ENCODE results near the gene KRTAP10-8.
"Not testable (repeated sequence)": the region's sequence is repeated elsewhere in the genome, so short reads cannot be mapped to it uniquely, and the experiment has no call there.

The KRTAP10-8 gene

GRCh38 chr21:44579833-44580144 is 32.1 kb upstream of the KRTAP10-8 start:
- DNase-seq: no peak

- not testable (repeated sequence) for DNase-seq
Measured at GRCh38 chr21:44580231-44580821, 31.6 kb upstream of the KRTAP10-8 start, which contains the start of gene KRTAP10-5. Gene KRTAP10-5, minus strand, starts transcription at chr21:44580604. Its CDS starts 26 bp downstream, at chr21:44580578.

GRCh38 chr21:44581158-44581557 is 30.7 kb upstream of the KRTAP10-8 start:
- DNase-seq: no peak

- no peak for DNase-seq
Measured at GRCh38 chr21:44582055-44582454, 29.8 kb upstream of the KRTAP10-8 start.

GRCh38 chr21:44583089-44583799 is 28.6 kb upstream of the KRTAP10-8 start:
- DNase-seq: no peak

GRCh38 chr21:44583800-44584147 is 28.1 kb upstream of the KRTAP10-8 start:
- DNase-seq: no peak

GRCh38 chr21:44585892-44586291 is 26.0 kb upstream of the KRTAP10-8 start:
- DNase-seq: no peak

GRCh38 chr21:44589094-44589493 is 22.8 kb upstream of the KRTAP10-8 start:
- DNase-seq: no peak

- DNase-seq: no peak
Measured at GRCh38 chr21:44589586-44590305, 22.1 kb upstream of the KRTAP10-8 start.

- no peak for DNase-seq
Measured at GRCh38 chr21:44590311-44590721, 21.6 kb upstream of the KRTAP10-8 start.

GRCh38 chr21:44590897-44591800 is 20.7 kb upstream of the KRTAP10-8 start:
- DNase-seq: not testable (repeated sequence)

GRCh38 chr21:44591801-44592130 is 20.1 kb upstream of the KRTAP10-8 start:
- DNase-seq: not testable (repeated sequence)

GRCh38 chr21:44592446-44593311 is 19.2 kb upstream of the KRTAP10-8 start, which contains the start of gene KRTAP10-6:
Gene KRTAP10-6, minus strand, starts transcription at chr21:44592505. Its CDS starts 21 bp downstream, at chr21:44592484.
- no peak for DNase-seq

- no peak for DNase-seq
Measured at GRCh38 chr21:44593598-44594405, 18.1 kb upstream of the KRTAP10-8 start.

- DNase-seq: no peak
Measured at GRCh38 chr21:44594406-44594916, 17.4 kb upstream of the KRTAP10-8 start.

GRCh38 chr21:44595524-44595923 is 16.4 kb upstream of the KRTAP10-8 start:
- no peak for DNase-seq

GRCh38 chr21:44596068-44596725 is 15.7 kb upstream of the KRTAP10-8 start:
- no peak for DNase-seq

GRCh38 chr21:44598061-44598460 is 13.8 kb upstream of the KRTAP10-8 start:
- no peak for DNase-seq

GRCh38 chr21:44599264-44600029 is 12.4 kb upstream of the KRTAP10-8 start:
- no peak for DNase-seq

All from right hindlimb (tissue), 1 donor.